Activated CD4-positive, alpha-beta T cell treated with anti-CD3 and anti-CD28 coated beads, Interleukin-10, Interleukin-2, amounts not matched to agents 100 ng/mL and 50 ng/mL, durations not matched to agents 16 hours and 8 hours (primary cell): Measurements from ENCODE around the gene NPEPPS.
"Not testable (repeated sequence)": the region's sequence is repeated elsewhere in the genome, so short reads cannot be mapped to it uniquely, and the experiment has no call there.

ENCODE experiments used
- DNase-seq: peaks from one replicate; pipeline ENCODE4 v3.0.0-alpha.2; 2020

The NPEPPS gene

DNA sequence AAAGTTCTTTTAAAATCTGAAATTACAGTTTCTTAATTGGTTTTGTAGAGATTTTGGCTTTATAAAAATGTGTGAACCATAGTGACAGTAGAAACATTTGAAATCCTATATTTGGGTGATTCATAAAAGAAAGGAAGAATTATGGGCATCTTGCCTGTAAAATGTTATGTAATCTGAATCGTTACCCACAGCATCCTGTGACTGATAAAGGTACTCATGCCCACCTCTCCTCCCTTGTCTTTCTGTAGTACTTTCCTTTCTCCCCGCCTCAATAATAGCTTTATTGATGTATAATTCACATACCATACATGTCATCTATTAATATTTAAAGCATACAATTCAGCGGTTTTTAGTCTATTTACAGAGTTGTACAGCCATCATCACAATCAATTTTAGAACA lies 36.4 kb downstream of the NPEPPS start:
- DNase-seq, result peak; percentile 11

DNA sequence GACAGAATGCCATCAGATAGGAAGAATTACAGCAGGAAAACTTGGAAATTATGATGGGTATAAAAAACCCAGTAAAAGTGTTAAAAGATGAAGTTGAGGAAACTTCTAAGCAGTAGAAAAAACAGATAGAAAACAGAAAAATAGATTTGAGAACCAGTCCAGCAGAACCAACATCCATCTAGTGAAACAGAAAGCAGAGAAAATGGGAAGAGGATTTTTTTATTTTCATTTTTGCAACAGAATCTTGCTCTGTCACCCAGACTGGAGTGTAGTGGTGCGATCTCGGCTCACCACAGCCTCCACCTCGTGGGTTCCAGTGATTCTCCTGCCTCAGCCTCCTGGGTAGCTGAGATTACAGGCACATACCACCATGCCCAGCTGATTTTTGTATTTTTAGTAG lies 41.7 kb downstream of the NPEPPS start:
- not testable (repeated sequence) for DNase-seq

DNA sequence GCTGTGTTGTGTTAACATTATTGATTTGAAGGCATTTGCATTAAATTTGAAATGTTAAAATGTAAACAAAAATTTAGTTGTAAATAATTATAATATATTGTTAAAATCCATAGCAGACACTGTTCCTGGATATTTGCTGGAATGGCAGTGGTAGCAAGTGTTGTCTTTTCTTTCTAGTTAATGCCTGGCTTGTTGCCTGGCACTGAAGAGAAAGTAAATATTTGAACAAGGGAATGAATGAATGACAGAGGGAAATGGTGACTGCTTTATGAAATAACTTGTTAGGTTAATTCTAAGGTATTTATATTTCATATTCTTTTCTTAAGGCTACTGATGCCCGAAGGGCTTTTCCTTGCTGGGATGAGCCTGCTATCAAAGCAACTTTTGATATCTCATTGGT lies 51.5 kb downstream of the NPEPPS start:
- not testable (repeated sequence) for DNase-seq

DNA sequence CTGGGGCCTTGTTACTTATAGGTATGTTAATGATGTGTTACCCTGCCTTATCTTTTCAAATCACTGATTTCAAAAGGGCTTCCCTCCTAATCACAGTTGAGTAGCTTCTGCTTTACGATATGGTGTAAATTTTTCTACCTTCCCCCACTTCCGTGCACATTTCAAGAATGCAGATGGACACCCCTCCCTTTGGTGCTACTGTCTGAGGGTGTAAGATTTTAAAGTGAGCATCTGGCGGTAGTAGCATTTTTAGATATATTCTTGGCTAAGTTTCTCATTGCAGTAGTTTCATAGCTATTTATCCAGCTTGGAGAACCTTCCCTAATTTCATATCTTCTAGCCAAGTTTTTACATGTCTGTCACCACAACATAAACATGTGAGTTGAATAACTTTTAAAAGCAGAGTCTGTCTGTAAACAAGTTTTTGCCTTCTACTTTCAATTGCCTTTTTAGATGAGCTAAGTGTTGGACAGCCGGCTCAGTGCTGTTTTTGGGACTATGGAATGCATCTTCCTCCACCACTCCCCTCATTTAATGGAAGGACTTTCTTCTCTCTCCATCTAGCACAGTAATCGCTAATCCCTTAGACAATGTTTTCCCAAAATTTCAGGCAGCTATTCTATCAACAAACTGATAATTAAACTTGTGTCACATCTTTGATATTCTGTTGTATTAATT lies 55.6 kb downstream of the NPEPPS start:
- DNase-seq, result not testable (repeated sequence)

DNA sequence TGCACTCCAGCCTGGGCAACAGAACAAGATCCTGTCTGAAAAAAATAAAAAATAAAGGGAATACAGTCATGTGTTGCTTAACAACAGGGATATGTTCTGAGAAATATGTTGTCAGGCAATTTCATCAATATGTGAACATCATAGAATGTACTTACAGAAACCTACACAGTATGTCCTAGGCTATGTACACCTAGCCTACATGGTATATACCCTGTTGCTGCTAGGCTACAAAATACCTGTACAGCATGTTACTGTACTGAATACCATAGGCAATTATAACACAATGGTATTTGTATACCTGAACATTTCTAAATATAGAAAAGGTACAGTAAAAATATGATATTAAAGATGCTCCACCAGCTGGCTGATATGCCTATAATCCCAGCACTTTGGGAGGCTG lies 62.6 kb downstream of the NPEPPS start:
- DNase-seq, result not testable (repeated sequence)

DNA sequence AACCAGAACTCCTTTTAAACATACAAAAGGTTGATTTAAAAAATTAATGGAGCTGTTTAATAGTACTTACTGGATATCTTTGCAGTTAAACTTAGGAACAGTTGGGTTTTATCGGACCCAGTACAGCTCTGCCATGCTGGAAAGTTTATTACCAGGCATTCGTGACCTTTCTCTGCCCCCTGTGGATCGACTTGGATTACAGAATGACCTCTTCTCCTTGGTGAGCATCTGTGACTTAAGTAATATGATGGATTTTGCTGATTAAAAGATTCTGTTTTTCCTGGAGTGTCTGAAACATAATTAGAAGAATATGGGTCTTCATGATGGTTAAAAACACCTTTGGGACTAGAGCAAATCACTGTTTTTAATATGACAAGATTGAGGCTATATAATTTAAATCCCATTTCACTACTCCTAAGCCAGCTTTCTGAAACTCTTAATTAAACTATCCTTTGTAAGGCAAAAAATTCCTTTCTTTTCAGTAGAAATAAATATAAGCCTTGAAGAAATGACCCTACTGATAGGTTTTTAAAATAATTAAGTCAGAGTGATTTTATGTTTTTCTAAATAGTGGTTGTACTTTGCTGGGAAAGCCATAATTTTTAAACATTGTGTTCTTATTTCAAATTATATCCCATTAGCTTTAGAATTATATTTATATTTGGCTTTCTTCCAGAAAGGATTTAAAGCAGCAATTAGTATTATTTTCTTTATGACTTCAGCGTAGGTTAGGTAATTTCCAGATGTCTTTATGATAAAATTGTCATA lies 73.1 kb downstream of the NPEPPS start:
- DNase-seq, result no peak

DNA sequence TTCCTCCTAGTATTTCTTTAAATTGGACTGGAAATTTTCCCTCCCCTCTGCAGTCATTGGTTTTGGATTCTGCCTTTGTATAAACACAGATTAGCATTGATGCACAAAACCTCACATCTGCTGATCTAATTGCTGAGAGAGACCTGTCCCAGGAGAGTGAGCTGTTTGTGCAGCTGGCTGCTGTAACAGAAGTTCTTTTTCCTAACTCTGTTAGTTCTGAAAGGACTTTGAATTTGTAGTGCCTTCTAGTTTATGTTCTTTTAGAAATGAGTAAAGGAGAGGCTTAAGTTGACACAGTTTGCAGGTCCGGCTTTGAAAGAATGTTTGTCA lies 73.7 kb downstream of the NPEPPS start:
- DNase-seq, result no peak

DNA sequence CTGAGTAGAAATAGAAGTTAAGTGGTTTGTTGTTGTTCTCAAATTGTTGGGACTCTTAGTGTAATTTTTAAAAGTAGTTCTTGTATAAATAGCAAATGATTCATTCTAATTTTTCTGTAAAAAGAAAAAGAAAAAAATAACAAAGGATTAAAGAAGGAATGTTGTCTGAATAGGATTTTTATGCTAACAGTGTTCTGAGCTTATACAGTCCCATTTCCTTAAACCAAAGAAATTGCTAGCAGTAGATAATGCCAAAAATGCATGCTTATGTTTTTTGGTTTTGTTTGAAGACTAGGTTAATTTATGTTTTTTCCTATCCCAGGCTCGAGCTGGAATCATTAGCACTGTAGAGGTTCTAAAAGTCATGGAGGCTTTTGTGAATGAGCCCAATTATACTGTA lies 74.1 kb downstream of the NPEPPS start:
- DNase-seq, result no peak

DNA sequence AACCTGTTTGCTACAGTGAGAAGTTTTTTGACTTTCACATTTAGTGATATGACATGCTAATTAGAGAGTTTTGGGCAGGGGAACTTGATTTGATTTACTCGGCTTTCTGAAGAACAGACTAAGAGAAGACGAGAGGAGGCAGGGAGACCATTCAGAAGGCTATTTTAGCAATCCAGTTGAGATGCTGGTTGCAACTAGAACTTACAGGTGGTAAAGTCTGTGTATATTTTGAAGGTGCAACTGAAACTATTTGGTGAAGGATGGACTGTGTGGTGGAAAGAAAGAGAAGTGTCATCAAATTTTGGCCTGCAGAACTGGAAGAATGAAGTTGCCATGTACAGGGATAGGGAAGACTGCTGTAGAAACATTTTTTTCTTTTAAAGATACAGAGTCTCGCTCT lies 76.6 kb downstream of the NPEPPS start:
- DNase-seq, result no peak

DNA sequence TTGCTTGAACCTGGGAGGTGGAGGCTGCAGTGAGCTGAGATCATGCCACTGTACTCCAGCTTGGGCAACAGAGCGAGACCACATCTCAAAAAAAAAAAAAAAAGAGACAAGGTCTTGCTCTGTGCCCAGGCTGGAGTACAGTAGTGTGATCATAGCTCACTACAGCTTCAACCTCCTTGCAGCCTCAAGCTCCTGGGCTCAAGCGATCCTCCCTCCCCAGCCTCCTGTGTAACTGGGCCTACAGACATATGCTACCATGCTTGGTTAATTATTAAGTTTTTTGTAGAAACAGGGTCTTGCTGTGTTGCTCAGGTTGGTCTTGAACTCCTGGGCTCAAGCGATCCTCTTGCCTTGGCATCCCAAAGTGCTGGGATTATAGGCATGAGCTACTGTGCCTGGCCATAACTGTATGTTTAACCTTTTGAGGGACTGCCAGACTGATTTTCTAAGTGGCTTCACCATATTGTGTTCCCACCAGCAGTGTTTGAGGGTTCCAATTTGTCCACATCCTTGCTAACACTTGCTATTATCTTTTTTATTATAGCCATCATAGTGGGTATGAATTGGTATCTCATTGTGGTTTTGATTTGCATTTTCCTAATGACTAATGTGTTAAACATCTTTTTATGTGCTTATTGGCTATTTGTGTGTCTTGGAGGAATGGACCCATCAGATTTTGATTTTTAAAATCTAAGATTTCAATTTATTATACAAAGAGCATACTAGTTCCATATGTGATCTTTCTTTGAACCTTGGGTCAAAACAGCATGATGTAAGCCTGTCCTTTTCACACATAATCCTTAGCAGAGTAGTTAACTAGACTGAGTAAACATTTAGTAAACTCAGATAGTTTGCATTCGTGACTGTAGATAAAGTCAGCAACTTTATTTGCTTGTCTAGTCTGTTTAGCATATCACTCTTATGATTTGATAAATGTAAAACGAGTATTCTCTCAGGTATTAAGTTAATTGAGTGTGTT lies 80.8 kb downstream of the NPEPPS start:
- no peak for DNase-seq

DNA sequence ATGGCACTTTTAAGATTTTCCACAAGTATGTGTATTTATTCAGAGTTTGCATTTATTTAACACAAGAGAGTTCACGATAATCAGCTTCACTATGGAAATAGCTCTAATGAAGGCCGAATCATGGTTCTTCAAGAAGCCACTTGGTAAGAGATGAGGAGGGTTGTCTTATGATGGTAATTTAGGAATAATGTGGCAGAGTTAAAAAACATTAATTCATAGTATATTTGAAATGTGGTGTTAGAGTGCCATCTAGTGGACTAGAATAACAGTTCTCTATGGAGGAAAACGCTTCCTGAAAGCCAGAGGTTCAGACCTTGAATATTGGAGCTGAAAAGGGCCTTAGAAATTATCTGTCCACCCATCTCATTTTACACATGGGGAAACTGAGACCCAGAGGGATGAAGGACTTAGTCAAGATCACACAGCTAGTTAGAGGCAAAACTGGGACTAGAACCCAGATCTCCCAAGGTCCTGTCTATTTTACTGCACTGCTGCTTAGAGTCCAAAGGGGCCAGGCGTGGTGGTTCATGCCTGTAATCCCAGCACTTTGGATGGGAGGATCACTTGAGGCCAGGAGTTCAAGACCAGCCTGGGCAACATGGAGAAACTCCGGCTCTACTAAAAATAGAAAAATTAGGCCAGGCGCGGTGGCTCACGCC lies 85.0 kb downstream of the NPEPPS start:
- peak; percentile 50 for DNase-seq

DNA sequence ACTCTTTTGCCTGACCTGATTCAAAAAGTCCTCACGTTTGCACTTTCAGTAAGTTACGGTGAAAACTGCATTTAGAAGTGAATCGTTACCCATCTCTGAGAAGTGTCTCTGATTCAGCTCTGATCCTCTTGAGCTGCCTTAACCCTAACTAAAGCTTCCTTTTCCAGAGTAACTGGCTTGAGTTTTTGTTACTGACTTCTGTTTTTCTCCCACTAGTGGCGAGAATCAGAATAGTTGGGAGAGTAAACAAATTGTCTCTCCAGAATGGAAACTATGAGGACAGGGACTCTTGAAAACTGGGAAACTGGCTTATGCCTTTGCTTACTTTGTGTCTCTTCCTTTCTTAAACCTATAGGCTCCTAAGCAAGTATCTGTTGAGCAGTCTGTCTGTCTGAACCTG lies 87.5 kb downstream of the NPEPPS start:
- no peak for DNase-seq

DNA sequence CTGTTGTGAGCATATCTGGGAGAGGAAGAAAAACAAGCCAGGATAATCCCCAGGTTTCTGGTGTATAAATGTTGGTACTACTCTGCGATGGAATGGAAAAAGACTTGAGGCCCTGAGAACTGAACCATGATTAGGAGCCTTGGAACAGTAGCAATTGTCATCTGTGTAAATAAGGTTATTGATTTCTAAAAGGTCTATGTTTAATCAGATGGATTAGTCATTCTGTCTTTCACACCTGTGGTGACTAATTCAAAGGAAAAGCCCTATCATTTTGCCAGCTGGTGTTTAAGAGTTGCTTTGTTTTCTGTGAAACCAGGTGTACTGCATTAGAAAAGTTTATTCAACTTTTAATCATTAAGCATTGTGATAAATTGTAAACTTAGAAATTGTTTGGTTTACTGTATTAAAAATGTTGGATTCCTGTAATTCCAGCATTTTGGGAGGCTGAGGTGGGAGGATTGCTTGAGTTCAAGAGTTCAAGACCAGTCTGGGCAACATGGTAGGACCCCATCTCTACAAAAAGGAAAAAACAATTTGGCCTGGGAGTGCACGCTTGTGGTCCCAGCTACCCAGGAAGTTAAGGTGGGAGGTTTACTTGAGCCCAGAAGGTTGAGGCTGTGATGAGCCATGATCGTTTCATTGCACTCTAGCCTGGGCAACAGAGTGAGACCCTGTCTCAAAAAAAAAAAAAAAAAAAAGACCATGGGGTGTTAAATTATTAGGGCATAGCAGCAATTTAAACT lies 89.8 kb downstream of the NPEPPS start:
- DNase-seq, result peak; percentile 67

DNA sequence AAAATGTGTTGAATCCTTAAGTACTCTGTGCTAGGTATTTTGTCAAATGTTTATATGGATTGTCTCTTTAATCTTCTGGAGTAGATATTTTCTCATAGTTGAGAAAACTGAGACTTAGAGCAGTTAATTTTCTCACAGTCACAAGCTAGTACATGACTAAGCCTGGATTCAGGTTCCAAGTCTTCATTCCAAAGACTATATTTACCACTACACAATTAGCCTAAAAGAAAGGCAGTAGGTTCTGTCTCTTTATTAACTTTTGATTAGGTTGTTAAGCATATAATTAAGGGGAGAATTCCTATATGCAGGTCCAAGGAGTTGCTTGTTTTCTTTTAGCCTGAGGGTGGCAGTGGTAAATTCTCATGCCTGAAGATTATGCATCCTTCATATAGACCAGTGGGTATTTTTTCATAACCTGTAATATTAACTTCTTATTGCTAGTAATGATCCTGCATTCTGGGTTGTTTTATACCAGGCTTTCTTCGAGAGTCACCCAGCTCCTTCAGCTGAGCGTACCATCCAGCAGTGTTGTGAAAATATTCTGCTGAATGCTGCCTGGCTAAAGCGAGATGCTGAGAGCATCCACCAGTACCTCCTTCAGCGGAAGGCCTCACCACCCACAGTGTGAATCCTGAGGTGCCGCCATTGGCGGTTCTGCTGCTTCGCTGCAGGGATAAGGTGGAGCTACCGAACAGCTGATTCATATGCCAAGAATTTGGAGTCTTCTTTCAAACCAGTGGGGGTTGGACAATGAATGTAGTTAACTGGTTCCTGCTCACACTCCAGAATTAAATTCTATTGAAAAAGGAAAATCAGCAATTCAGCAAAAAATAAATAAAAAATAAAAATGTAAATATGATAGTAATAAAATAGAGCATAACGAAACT lies 90.6 kb downstream of the NPEPPS start:
- DNase-seq, result no peak

DNA sequence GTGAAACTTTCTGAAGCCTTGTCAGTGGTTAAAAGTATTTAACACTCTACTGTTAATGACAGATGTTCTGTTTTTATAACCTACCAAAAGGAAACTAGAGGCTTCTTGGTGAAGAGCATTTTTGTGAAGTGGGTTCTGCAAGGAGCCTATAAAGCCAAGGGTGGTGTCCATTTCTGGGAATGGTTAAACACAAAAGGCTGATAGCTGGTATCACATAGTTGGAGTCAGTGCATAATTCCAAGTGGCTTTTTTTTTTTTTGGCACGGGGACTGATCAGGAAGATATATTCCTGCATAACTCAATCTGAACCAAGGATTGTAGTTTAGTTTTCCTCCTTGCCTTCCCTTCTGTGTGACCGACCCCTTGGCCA lies 91.3 kb downstream of the NPEPPS start:
- DNase-seq, result no peak

DNA sequence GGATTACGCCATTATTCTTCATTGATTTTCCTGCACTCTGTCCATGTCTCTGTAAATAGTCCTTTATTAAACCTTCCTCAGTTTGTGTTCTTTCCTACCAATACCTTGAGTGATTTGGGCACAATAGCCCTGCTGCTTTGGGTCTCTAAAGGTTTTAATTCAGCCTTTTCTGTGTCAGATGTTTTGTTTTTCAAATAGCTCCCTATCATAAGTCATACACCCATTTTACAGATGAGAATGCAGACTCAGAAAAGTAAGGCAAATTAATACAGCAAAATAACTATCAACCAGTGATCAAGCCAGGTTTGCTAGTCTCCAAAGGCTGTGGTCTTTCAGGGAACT lies 93.8 kb downstream of the NPEPPS start:
- no peak for DNase-seq

DNA sequence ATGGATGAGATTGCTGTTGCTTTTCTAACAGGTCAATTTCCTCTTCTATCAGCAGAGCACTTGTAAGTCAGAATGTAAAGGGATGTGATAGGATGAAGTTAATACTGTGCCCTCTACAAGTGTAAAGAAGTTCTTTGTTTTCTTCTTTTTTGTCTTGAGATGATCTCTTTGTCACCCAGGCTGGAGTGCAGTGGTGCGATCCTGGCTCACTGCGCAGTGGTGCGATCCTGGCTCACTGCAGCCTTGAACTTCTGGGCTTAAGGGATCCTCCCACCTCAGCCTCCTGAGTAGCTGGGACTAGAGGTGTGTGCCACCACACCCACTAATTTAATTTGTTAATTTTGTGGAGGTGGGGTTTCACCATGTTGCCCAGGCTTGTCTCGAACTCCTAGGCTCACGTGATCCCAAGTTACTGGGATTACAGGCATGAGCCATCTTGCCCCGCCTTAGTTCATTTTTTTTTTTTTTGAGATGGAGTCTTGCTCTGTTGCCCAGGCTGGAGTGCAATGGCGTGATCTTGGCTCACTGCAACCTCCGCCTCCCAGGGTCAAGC lies 97.2 kb downstream of the NPEPPS start:
- DNase-seq, result no peak

DNA sequence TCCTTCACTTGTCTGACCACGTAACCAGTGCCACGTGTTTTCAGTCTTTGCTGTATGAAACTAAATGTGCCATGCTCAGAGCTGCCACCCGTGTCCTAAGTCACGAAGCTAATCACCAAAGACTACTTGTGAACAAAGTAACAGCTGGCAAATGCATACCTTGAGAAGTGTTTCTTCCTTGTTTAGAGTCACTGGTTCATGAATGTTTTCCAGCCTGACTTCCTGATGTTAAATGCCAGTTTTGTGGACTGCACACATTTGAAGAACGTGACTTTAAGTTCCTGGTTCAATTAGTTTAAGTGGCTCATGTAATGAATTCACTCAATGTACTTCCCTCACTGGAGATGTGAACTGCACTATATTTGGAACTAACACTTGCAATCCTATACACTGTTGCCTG lies 98.9 kb downstream of the NPEPPS start:
- no peak for DNase-seq

DNA sequence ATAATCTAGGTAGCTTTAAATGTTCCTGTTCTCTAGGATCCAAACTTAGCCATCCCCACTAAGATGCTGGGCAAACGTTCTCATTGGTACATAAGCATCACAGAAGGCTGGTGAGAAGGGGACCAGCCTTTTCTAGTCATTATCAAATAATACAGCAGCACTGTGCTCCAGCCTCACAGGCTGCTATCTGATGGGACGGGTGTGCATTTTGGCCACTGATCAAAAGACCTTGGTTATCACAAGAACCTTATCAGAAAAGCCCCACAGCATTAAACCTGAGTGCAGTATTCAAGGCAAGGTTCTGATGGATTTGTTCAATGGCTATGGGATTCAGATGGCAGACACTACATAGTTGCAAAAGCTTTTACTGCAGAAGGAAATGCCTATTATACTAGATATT lies 99.7 kb downstream of the NPEPPS start:
- no peak for DNase-seq

DNA sequence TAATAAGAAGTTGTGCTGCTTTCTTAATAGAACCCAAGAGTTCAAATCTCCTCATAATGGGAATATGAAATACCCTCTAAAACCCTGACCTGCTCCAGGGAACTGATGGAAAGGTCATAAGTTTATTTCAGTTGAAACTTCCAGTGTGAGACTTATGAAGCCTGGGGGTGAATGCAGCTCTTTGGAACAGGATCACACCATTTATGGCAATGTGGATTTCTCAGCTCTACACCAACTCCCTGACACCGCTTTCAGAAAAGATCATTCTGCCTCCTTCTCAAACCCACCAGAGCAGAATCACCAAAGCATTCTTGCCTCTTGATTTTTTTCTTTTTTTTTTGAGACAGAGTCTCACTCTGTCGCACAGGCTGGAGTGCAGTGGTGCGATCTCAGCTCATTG lies 102.1 kb downstream of the NPEPPS start:
- DNase-seq, result no peak

DNA sequence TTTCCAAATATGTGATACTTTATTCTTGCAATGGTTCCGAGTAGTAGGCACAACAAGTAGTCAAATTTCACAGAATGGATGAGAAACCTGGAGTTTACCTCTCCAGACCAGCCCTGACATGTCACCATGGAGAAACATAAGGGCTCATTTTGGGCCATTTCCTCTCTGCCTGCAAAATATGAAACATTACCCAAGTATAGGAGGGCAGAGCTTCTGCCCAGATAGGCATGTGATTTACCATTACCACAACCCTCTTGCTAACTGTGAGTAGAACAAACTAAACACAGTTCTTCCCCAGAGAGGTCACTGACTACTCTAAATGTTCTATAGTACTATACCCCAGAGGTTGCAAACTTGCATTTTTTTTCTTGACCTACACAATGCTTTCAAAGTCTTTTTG lies 103.1 kb downstream of the NPEPPS start:
- no peak for DNase-seq
